ENCODE results near the gene CELF1.

CELF1 gene

GRCh38 chr11:47436726-47437125, 116.2 kb downstream of the CELF1 start:
- no peaks in the 10 kb centered on the region for H3F3A ChIP-seq (ENCODE audit: insufficient read depth)
- no peaks in the 10 kb centered on the region for H3K79me2 ChIP-seq (ENCODE audit: insufficient read depth, low read length)
- H3K9me2 ChIP-seq (replicated peaks; ENCODE audit: insufficient read depth, low read length) = no peaks in the 10 kb centered on the region
- H3K36me3 ChIP-seq (ENCODE audit: low read length) = no peaks in the 10 kb centered on the region
- no peaks in the 10 kb centered on the region for H3K9me3 ChIP-seq (ENCODE audit: insufficient read depth, low read length)
- TF ChIP-seq CTCF (IDR thresholded peaks at IDR 0.05; ENCODE audit: insufficient read depth, low read length, poor library complexity, severe bottlenecking) (no peak), EZH2phosphoT487 (conservative IDR thresholded peaks at IDR 0.05; ENCODE audit: low read length) (no peak)
- H3K4me2 ChIP-seq (ENCODE audit: low read depth, low read length, poor library complexity, severe bottlenecking) = no peak overlapping the region
- no peaks in the 10 kb centered on the region for H4K20me1 ChIP-seq (ENCODE audit: low read depth, low read length)
- H3K27ac ChIP-seq (ENCODE audit: low read depth, low read length) = no peak overlapping the region
- no peak overlapping the region for H3K9ac ChIP-seq (ENCODE audit: low read length)
- no peak overlapping the region for H2AFZ ChIP-seq (ENCODE audit: low read depth, low read length, severe bottlenecking)
- H3K27me3 ChIP-seq (ENCODE audit: low read length) = no peaks in the 10 kb centered on the region
- H3K4me3 ChIP-seq (ENCODE audit: insufficient read depth, low read length, poor library complexity, severe bottlenecking) = no peak overlapping the region

GRCh38 chr11:47435687-47436086, 117.2 kb downstream of the CELF1 start:
- H3K4me2 ChIP-seq (ENCODE audit: low read depth, low read length, poor library complexity, severe bottlenecking) = no peak overlapping the region
- no peaks in the 10 kb centered on the region for H3F3A ChIP-seq (ENCODE audit: insufficient read depth)
- no peaks in the 10 kb centered on the region for H3K9me3 ChIP-seq (ENCODE audit: insufficient read depth, low read length)
- no peaks in the 10 kb centered on the region for H3K27me3 ChIP-seq (ENCODE audit: low read length)
- no peak for TF ChIP-seq EZH2phosphoT487 (conservative IDR thresholded peaks at IDR 0.05; ENCODE audit: low read length)
- H3K4me3 ChIP-seq (ENCODE audit: insufficient read depth, low read length, poor library complexity, severe bottlenecking) = no peak overlapping the region
- H4K20me1 ChIP-seq (ENCODE audit: low read depth, low read length) = no peaks in the 10 kb centered on the region
- no peak overlapping the region for H3K9ac ChIP-seq (ENCODE audit: low read length)
- no peaks in the 10 kb centered on the region for H3K9me2 ChIP-seq (replicated peaks; ENCODE audit: insufficient read depth, low read length)
- no peaks in the 10 kb centered on the region for H3K79me2 ChIP-seq (ENCODE audit: insufficient read depth, low read length)
- no peaks in the 10 kb centered on the region for H3K36me3 ChIP-seq (ENCODE audit: low read length)
- no peak overlapping the region for H3K27ac ChIP-seq (ENCODE audit: low read depth, low read length)
- H2AFZ ChIP-seq (ENCODE audit: low read depth, low read length, severe bottlenecking) = no peak overlapping the region

- Histone ChIP-seq H2AFZ (ENCODE audit: low read depth, low read length, severe bottlenecking) (no peak overlapping the region), H3K4me2 (ENCODE audit: low read depth, low read length, poor library complexity, severe bottlenecking) (no peak overlapping the region), H3F3A (ENCODE audit: insufficient read depth) (no peaks in the 10 kb centered on the region)
These were observed 118.7 kb downstream of the CELF1 start for GRCh38 chr11:47434011-47434786.

More at GRCh38 chr11:47434011-47434786, 118.7 kb downstream of the CELF1 start:
- H3K79me2 ChIP-seq (ENCODE audit: insufficient read depth, low read length) = no peaks in the 10 kb centered on the region
- no peak overlapping the region for H3K4me3 ChIP-seq (ENCODE audit: insufficient read depth, low read length, poor library complexity, severe bottlenecking)
- H3K27ac ChIP-seq (ENCODE audit: low read depth, low read length) = no peak overlapping the region
- TF ChIP-seq EZH2phosphoT487 (conservative IDR thresholded peaks at IDR 0.05; ENCODE audit: low read length) (no peak), CTCF (IDR thresholded peaks at IDR 0.05; ENCODE audit: insufficient read depth, low read length, poor library complexity, severe bottlenecking) (no peak)
- no peaks in the 10 kb centered on the region for H3K9me3 ChIP-seq (ENCODE audit: insufficient read depth, low read length)
- no peak overlapping the region for H3K9ac ChIP-seq (ENCODE audit: low read length)
- no peaks in the 10 kb centered on the region for H3K9me2 ChIP-seq (replicated peaks; ENCODE audit: insufficient read depth, low read length)
- H4K20me1 ChIP-seq (ENCODE audit: low read depth, low read length) = no peaks in the 10 kb centered on the region
- H3K36me3 ChIP-seq (ENCODE audit: low read length) = no peaks in the 10 kb centered on the region
- H3K27me3 ChIP-seq (ENCODE audit: low read length) = no peaks in the 10 kb centered on the region
